HEK293T (cell line): Measurements from ENCODE around the gene TGFBR3L.

Experiments used
- BHLHE40 ChIP-seq: fragments of 450-650 bp; IDR thresholded peaks from 2 replicates; pipeline ENCODE4 v1.6.1; 2016; ENCODE audit warnings: mild to moderate bottlenecking, moderate library complexity, borderline replicate concordance
- CTBP1 ChIP-seq: fragments of 450-650 bp; IDR thresholded peaks from 2 replicates; pipeline ENCODE4 v1.6.1; 2016; ENCODE audit warnings: borderline replicate concordance
- ELF4 ChIP-seq: fragments of 450-650 bp; IDR thresholded peaks from 2 replicates; pipeline ENCODE4 v1.6.1; 2017; ENCODE audit warnings: antibody characterized with exemption
- FOXK2 ChIP-seq: fragments of 450-650 bp; IDR thresholded peaks from 2 replicates; pipeline ENCODE4 v1.6.1; 2016; ENCODE audit warnings: mild to moderate bottlenecking
- FOXM1 ChIP-seq: fragments of 450-650 bp; IDR thresholded peaks from 2 replicates; pipeline ENCODE4 v1.6.1; 2017; ENCODE audit warnings: mild to moderate bottlenecking, borderline replicate concordance
- HDGF ChIP-seq: fragments of 450-650 bp; IDR thresholded peaks from 2 replicates; pipeline ENCODE4 v1.6.1; 2017; ENCODE audit warnings: antibody characterized with exemption, borderline replicate concordance
- LEF1 ChIP-seq: fragments of 450-650 bp; IDR thresholded peaks from 2 replicates; pipeline ENCODE4 v1.6.1; 2017; ENCODE audit warnings: mild to moderate bottlenecking, borderline replicate concordance
- NFRKB ChIP-seq: fragments of 450-650 bp; IDR thresholded peaks from 2 replicates; pipeline ENCODE4 v1.6.1; 2016; ENCODE audit warnings: mild to moderate bottlenecking, moderate library complexity
- SP1 ChIP-seq: fragments of 450-650 bp; IDR thresholded peaks from 2 replicates; pipeline ENCODE4 v1.6.1; 2017
- SUZ12 ChIP-seq: fragments of 450-650 bp; IDR thresholded peaks from 2 replicates; pipeline ENCODE4 v1.6.1; 2016; ENCODE audit warnings: mild to moderate bottlenecking
- ZNF384 ChIP-seq: fragments of 450-650 bp; IDR thresholded peaks from 2 replicates; pipeline ENCODE4 v1.6.1; 2016
- TF ChIP-seq, protein P1 (sequence below): fragments of 450-650 bp; IDR thresholded peaks from 2 replicates; pipeline ENCODE4 v1.6.1; 2016

DNA sequence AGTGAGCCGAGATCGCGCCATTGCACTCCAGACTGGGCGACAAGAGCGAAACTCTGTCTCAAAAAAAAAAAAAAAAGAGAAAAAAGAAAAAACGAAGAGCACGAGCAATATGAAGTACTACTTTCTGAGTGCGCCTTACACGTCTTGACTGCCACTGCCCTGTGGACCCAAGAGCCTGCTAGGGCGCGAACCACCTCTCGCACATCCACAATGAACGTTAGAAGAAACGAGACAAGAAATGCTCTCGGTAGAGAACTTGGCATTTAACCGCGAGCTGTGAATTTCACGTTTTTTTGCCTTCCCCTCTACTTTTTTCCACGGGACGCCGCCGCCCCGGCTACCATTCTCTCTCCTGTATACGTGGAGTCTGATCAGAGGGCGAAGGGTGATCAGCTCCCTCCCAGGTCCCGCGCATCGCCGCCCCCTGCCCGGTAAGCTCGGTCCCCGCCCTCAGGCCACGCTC lies 28.4 kb downstream of the TGFBR3L start:
- TF ChIP-seq SUZ12 (no peak), BHLHE40 (no peak), FOXM1 (no peak), ZNF384 (no peak), SP1 (no peak), FOXK2 (no peak), CTBP1 (no peak), ELF4 (no peak), LEF1 (no peak), NFRKB (no peak), HDGF (no peak)
- TF ChIP-seq, protein P1, sequence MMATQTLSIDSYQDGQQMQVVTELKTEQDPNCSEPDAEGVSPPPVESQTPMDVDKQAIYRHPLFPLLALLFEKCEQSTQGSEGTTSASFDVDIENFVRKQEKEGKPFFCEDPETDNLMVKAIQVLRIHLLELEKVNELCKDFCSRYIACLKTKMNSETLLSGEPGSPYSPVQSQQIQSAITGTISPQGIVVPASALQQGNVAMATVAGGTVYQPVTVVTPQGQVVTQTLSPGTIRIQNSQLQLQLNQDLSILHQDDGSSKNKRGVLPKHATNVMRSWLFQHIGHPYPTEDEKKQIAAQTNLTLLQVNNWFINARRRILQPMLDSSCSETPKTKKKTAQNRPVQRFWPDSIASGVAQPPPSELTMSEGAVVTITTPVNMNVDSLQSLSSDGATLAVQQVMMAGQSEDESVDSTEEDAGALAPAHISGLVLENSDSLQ, result no peak
